MM.1S (cell line): ENCODE measurements around the gene TBC1D20.

Experiments used
- DNase-seq: peaks from one replicate; pipeline ENCODE4 v3.0.0-alpha.2; 2015
- H2AFZ ChIP-seq: fragments of 300-600 bp; sonication (generic); 2 replicates; pipeline ENCODE4 v1.6.0; 2016; ENCODE audit warnings: antibody characterized with exemption, low read length
- H3F3A ChIP-seq: fragments of 300-600 bp; sonication (generic); 2 replicates; pipeline ENCODE4 v1.6.1; 2016; ENCODE audit warnings: mild to moderate bottlenecking, antibody characterized with exemption, low read length, moderate library complexity, mixed read lengths; ENCODE audit not compliant: insufficient read depth
- H3K27ac ChIP-seq: fragments of 300-600 bp; sonication (generic); 2 replicates; pipeline ENCODE4 v1.5.1; 2016; ENCODE audit warnings: mild to moderate bottlenecking, low read length
- H3K27me3 ChIP-seq: fragments of 300-600 bp; sonication (generic); replicated peaks from 2 replicates; pipeline ENCODE4 v1.6.0; 2016; ENCODE audit warnings: low read length; ENCODE audit not compliant: insufficient read depth
- H3K36me3 ChIP-seq: fragments of 300-600 bp; sonication (generic); replicated peaks from 2 replicates; pipeline ENCODE4 v1.6.1; 2016; ENCODE audit warnings: mild to moderate bottlenecking, low read length, mixed read lengths; ENCODE audit not compliant: insufficient read depth
- H3K4me1 ChIP-seq: fragments of 300-600 bp; sonication (generic); 2 replicates; pipeline ENCODE4 v1.6.1; 2016; ENCODE audit warnings: low read length, mixed read lengths
- H3K4me2 ChIP-seq: fragments of 300-600 bp; sonication (generic); 2 replicates; pipeline ENCODE4 v1.6.0; 2016; ENCODE audit warnings: low read depth, low read length
- H3K4me3 ChIP-seq: fragments of 300-600 bp; sonication (generic); 2 replicates; pipeline ENCODE4 v1.5.1; 2016; ENCODE audit warnings: low read length, mixed read lengths
- H3K79me2 ChIP-seq: fragments of 300-600 bp; sonication (generic); 2 replicates; pipeline ENCODE4 v1.6.1; 2016; ENCODE audit warnings: mixed run types, low read length, mixed read lengths
- H3K9ac ChIP-seq: fragments of 300-600 bp; sonication (generic); 2 replicates; pipeline ENCODE4 v1.6.1; 2016; ENCODE audit warnings: low read length, mixed read lengths
- H3K9me2 ChIP-seq: fragments of 300-600 bp; sonication (generic); replicated peaks from 2 replicates; pipeline ENCODE4 v1.6.1; 2016; ENCODE audit warnings: mild to moderate bottlenecking, low read length, mixed read lengths; ENCODE audit not compliant: insufficient read depth
- H3K9me3 ChIP-seq: fragments of 300-600 bp; sonication (generic); replicated peaks from 2 replicates; pipeline ENCODE4 v1.6.1; 2016; ENCODE audit warnings: mild to moderate bottlenecking, low read length, mixed read lengths; ENCODE audit not compliant: insufficient read depth
- H4K20me1 ChIP-seq: fragments of 300-600 bp; sonication (generic); 2 replicates; pipeline ENCODE4 v1.6.1; 2016; ENCODE audit warnings: mild to moderate bottlenecking, low read length, moderate library complexity, mixed read lengths; ENCODE audit not compliant: insufficient read depth
- EZH2 ChIP-seq: fragments of 300-600 bp; sonication (generic); optimal IDR thresholded peaks from 2 replicates; pipeline ENCODE3; 2017; ENCODE audit warnings: low read depth, mild to moderate bottlenecking, antibody characterized with exemption, low read length, mixed read lengths
- EZH2phosphoT487 ChIP-seq: fragments of 300-600 bp; sonication (generic); IDR thresholded peaks from 2 replicates; pipeline ENCODE4 v1.6.1; 2018; ENCODE audit warnings: antibody characterized with exemption, low read length
- TF ChIP-seq, protein P1 (sequence below): fragments of 300-600 bp; sonication (generic); IDR thresholded peaks from 2 replicates; pipeline ENCODE4 v1.5.1; 2016; ENCODE audit warnings: antibody characterized with exemption, low read length, mixed read lengths

The TBC1D20 gene

DNA sequence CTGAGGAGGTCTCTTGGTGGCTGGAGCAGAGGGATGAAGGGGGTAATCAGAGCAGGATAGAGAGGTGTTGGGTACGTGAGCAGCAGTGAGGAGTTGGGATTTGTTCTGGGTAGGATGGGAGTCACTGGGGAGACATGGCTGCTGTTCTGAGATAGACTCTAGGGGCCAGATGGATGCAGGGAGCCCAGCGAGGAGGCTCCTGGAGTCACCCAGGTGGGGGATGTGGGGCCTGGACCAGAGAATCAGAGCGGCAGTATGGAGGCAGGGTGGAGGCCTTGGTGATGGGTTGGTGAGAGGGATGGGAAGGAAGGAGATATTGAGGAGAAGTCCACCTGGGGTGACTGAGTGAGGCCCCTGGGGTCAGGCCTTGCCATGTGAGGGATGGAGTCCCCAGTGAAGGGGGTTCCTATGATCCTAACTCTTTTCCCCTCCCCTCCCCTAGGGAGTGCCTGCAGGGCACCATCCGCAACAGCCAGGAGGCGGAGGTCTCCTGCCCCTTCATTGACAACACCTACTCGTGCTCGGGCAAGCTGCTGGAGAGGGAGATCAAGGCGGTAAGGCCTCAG, 40.6 kb downstream of the TBC1D20 start:
- Histone ChIP-seq H3K27ac (no peak overlapping the region), H3K79me2 (no peaks in the 10 kb centered on the region), H3K9me3 (no peaks in the 10 kb centered on the region), H4K20me1 (no peaks in the 10 kb centered on the region), H3K9me2 (no peaks in the 10 kb centered on the region), H3K9ac (no peak overlapping the region), H3K36me3 (no peaks in the 10 kb centered on the region), H3K4me2 (no peak overlapping the region), H3K27me3 (no peaks in the 10 kb centered on the region), H3K4me3 (no peak overlapping the region), H3F3A (no peaks in the 10 kb centered on the region), H3K4me1 (no peaks in the 10 kb centered on the region), H2AFZ (no peak overlapping the region)
- DNase-seq: no peak
- TF ChIP-seq, protein P1, sequence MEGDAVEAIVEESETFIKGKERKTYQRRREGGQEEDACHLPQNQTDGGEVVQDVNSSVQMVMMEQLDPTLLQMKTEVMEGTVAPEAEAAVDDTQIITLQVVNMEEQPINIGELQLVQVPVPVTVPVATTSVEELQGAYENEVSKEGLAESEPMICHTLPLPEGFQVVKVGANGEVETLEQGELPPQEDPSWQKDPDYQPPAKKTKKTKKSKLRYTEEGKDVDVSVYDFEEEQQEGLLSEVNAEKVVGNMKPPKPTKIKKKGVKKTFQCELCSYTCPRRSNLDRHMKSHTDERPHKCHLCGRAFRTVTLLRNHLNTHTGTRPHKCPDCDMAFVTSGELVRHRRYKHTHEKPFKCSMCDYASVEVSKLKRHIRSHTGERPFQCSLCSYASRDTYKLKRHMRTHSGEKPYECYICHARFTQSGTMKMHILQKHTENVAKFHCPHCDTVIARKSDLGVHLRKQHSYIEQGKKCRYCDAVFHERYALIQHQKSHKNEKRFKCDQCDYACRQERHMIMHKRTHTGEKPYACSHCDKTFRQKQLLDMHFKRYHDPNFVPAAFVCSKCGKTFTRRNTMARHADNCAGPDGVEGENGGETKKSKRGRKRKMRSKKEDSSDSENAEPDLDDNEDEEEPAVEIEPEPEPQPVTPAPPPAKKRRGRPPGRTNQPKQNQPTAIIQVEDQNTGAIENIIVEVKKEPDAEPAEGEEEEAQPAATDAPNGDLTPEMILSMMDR: no peak
- TF ChIP-seq EZH2 (no peak), EZH2phosphoT487 (no peak)

DNA sequence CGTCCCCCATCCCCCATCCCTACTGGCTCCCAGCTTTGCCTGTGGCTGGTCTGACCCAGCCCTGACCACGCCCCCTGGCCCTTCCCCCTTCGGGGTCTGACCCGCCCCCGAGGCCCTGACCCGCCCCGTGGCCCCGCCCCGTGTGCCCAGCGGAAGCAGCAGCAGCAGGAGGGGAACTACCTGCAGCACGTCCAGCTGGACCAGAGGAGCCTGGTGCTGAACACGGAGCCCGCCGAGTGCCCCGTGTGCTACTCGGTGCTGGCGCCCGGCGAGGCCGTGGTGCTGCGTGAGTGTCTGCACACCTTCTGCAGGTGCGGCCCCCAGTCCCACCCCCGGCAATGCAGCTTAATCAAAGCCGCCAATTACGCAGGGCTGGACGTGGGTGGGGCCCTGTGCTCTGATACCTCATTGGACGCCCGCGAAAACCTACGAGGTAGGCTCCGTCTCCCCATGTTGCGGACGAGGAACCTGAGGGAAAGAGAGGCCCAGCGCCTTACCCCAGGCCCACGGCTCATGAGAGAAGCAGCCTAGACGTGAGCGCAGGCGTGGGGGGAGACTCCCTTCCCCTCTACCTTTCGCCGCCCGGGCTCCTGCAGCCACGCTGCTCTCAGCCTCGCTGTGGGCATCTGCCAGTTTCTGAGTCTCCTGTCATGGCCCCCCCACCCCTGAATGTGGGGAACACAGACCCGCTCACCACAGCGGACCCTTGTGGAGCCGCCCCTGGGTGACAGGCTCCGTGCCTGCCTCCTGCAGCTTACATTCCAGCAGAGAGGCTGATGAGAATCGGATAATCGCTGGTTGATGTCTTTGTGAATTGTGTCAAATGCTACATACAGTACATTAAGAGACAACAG, 41.4 kb downstream of the TBC1D20 start:
- Histone ChIP-seq H3K27ac (no peak overlapping the region), H3K4me2 (no peak overlapping the region), H2AFZ (no peak overlapping the region), H3K9me3 (no peaks in the 10 kb centered on the region), H4K20me1 (no peaks in the 10 kb centered on the region), H3K79me2 (no peaks in the 10 kb centered on the region), H3K9ac (no peak overlapping the region), H3K36me3 (no peaks in the 10 kb centered on the region), H3K4me1 (no peaks in the 10 kb centered on the region), H3K27me3 (no peaks in the 10 kb centered on the region), H3F3A (no peaks in the 10 kb centered on the region), H3K9me2 (no peaks in the 10 kb centered on the region), H3K4me3 (no peak overlapping the region)
- no peak for DNase-seq
- TF ChIP-seq EZH2: no peak
- TF ChIP-seq, protein P1: no peak
- TF ChIP-seq EZH2phosphoT487: no peak

DNA sequence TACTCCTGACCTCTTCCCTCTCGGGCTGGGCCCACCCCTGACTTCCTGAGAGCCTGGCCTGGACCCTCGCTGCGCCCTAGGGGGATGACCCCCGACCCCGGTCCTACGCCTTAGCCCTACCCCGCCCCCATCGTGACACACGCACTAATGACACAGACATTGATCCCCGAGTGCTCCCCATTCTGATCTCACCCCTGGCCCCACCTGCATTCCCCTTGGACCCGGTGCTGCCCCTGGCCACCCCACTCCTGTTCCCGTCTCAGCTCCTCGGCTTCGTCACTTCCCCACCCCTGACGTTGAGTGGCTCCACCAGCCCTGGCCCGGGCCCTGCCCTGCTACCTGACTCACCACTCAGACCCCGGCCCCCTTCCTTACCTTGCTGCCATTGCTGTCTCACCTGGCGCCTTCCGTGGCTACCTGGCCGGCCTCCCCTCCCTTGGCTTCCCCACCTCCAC, 42.1 kb downstream of the TBC1D20 start:
- H4K20me1 ChIP-seq: no peaks in the 10 kb centered on the region
- no peak overlapping the region for H3K4me3 ChIP-seq
- no peaks in the 10 kb centered on the region for H3K9me2 ChIP-seq
- H3K9me3 ChIP-seq: no peaks in the 10 kb centered on the region
- no peaks in the 10 kb centered on the region for H3F3A ChIP-seq
- no peak overlapping the region for H3K4me2 ChIP-seq
- no peak overlapping the region for H3K27ac ChIP-seq
- no peaks in the 10 kb centered on the region for H3K27me3 ChIP-seq
- no peaks in the 10 kb centered on the region for H3K79me2 ChIP-seq
- TF ChIP-seq EZH2phosphoT487 (no peak), EZH2 (no peak)
- TF ChIP-seq, protein P1: no peak
- no peak overlapping the region for H2AFZ ChIP-seq
- H3K36me3 ChIP-seq: no peaks in the 10 kb centered on the region
- no peak for DNase-seq
- no peaks in the 10 kb centered on the region for H3K4me1 ChIP-seq
- H3K9ac ChIP-seq: no peak overlapping the region
